GM23338 (cell line): ENCODE results near the gene TIAM1. TPM values are rescaled to one million over a fixed set of nuclear protein-coding genes. Genes with fewer than 3 reads are reported as not detected.
A peak's percentile ranks its signal among the peaks of the same experiment; 100 is the strongest.

Experiments
- ATAC-seq: fragments of 200-7000 bp; cut with Tn5 transposase; 3 replicates; pipeline ENCODE4 v1.9.1; 2020
- DNase-seq: peaks from one replicate; pipeline ENCODE4 v3.0.0-alpha.2; 2015; ENCODE audit warnings: low spot score
- H2AFZ ChIP-seq: fragments of 200-600 bp; sonication (generic); 2 replicates; pipeline ENCODE4 v1.8.0; 2016; ENCODE audit warnings: antibody characterized with exemption, mild to moderate bottlenecking, moderate library complexity
- H3F3A ChIP-seq: fragments of 200-600 bp; sonication (generic); replicated peaks from 2 replicates; pipeline ENCODE4 v1.8.0; 2017; ENCODE audit warnings: antibody characterized with exemption, mixed run types, low read depth
- H3K27ac ChIP-seq: fragments of 200-600 bp; sonication (generic); 2 replicates; pipeline ENCODE4 v1.6.1; 2016; ENCODE audit warnings: low read depth
- H3K27me3 ChIP-seq: fragments of 200-600 bp; sonication (generic); 2 replicates; pipeline ENCODE4 v1.8.0; 2016; ENCODE audit warnings: mild to moderate bottlenecking, mixed run types, moderate library complexity; ENCODE audit not compliant: insufficient read depth
- H3K36me3 ChIP-seq: fragments of 200-600 bp; sonication (generic); 2 replicates; pipeline ENCODE4 v1.8.0; 2016; ENCODE audit warnings: mild to moderate bottlenecking; ENCODE audit not compliant: insufficient read depth
- H3K4me1 ChIP-seq: fragments of 200-600 bp; sonication (generic); 2 replicates; pipeline ENCODE4 v1.8.0; 2016; ENCODE audit warnings: mild to moderate bottlenecking, moderate library complexity; ENCODE audit not compliant: insufficient read depth
- H3K4me2 ChIP-seq: fragments of 200-600 bp; sonication (generic); 2 replicates; pipeline ENCODE4 v1.7.1; 2017; ENCODE audit warnings: mixed run types
- H3K4me3 ChIP-seq: fragments of 200-600 bp; sonication (generic); 2 replicates; pipeline ENCODE4 v1.6.1; 2016; ENCODE audit warnings: mixed run types
- H3K79me2 ChIP-seq: fragments of 200-600 bp; sonication (generic); replicated peaks from 2 replicates; pipeline ENCODE4 v1.8.0; 2017; ENCODE audit warnings: mild to moderate bottlenecking; ENCODE audit not compliant: insufficient read depth
- H3K9me2 ChIP-seq: fragments of 200-600 bp; sonication (generic); 2 replicates; pipeline ENCODE4 v1.8.0; 2017; ENCODE audit not compliant: insufficient read depth
- H4K20me1 ChIP-seq: fragments of 200-600 bp; sonication (generic); replicated peaks from 2 replicates; pipeline ENCODE4 v1.8.0; 2017; ENCODE audit warnings: mild to moderate bottlenecking; ENCODE audit not compliant: insufficient read depth
- H3K27ac Mint-ChIP-seq: 2 replicates; pipeline ENCODE4 v1.8.0; 2020; ENCODE audit warnings: inconsistent platforms, mild to moderate bottlenecking, moderate library complexity, mixed read lengths
- H3K27me3 Mint-ChIP-seq: 3 replicates; pipeline ENCODE4 v1.8.0; 2022; ENCODE audit warnings: low read depth, mild to moderate bottlenecking, moderate library complexity, mixed read lengths, inconsistent platforms; ENCODE audit not compliant: insufficient read depth, poor library complexity
- H3K36me3 Mint-ChIP-seq: 3 replicates; pipeline ENCODE4 v1.8.0; 2021; ENCODE audit warnings: low read depth, mild to moderate bottlenecking, inconsistent platforms, moderate library complexity, mixed read lengths
- H3K4me1 Mint-ChIP-seq: 3 replicates; pipeline ENCODE4 v1.8.0; 2020; ENCODE audit warnings: mild to moderate bottlenecking, inconsistent platforms, mixed read lengths
- H3K4me3 Mint-ChIP-seq: 3 replicates; pipeline ENCODE4 v1.8.0; 2021; ENCODE audit warnings: moderate library complexity, mild to moderate bottlenecking, inconsistent platforms, mixed read lengths
- H3K9me3 Mint-ChIP-seq: 3 replicates; pipeline ENCODE4 v1.8.0; 2020; ENCODE audit warnings: moderate library complexity, mild to moderate bottlenecking, inconsistent platforms, mixed read lengths
- CREB1 ChIP-seq: fragments of 250-450 bp; sonication (Bioruptor Pico); IDR thresholded peaks from 2 replicates; pipeline ENCODE4 v1.5.0; 2020; ENCODE audit warnings: low read depth, mild to moderate bottlenecking, moderate library complexity
- EZH2 ChIP-seq: fragments of 200-600 bp; sonication (generic); IDR thresholded peaks from one replicate; pipeline ENCODE4 v1.8.0; 2017; ENCODE audit warnings: antibody characterized with exemption, mild to moderate bottlenecking, low read depth; ENCODE audit not compliant: unreplicated experiment
- EZH2phosphoT487 ChIP-seq: fragments of 200-600 bp; sonication (generic); IDR thresholded peaks from one replicate; pipeline ENCODE4 v1.8.1; 2018; ENCODE audit warnings: antibody characterized with exemption; ENCODE audit not compliant: unreplicated experiment
- JUNB ChIP-seq: IDR thresholded peaks from one replicate; pipeline ENCODE4 v1.6.1; 2016; ENCODE audit warnings: antibody characterized with exemption; ENCODE audit not compliant: unreplicated experiment
- NANOG ChIP-seq: IDR thresholded peaks from 2 replicates; pipeline ENCODE4 v1.6.1; 2016; ENCODE audit warnings: antibody characterized with exemption, borderline replicate concordance
- POLR2AphosphoS5 ChIP-seq: IDR thresholded peaks from 2 replicates; pipeline ENCODE4 v1.6.1; 2016; ENCODE audit warnings: antibody characterized with exemption, low read depth
- STAT1 ChIP-seq: IDR thresholded peaks from one replicate; pipeline ENCODE4 v1.6.1; 2016; ENCODE audit warnings: antibody characterized with exemption; ENCODE audit not compliant: unreplicated experiment
- polyA plus RNA-seq: library from polyadenylated mRNA; unstranded; fragments of >200 nt; fragmentation: Nextera tagmentation; extraction: Ambion mirVana; gene quantifications from 2 replicates; pipeline ENCODE4 v1.2.1, GENCODE V29; 2016
- total RNA-seq: library from RNA; depleted of rRNA; stranded (reverse); fragments of >200 nt; shearing (Covaris generic); gene quantifications from 2 replicates; pipeline ENCODE4 v1.2.3, GENCODE V29; 2014
- TF ChIP-seq, protein P1 (sequence below): IDR thresholded peaks from 2 replicates; pipeline ENCODE4 v1.6.1; 2016; ENCODE audit warnings: antibody characterized with exemption
- TF ChIP-seq, protein P2 (sequence below), 2 experiments: fragments of 200-600 bp in 1 of 2; sonication (generic) in 1 of 2; conservative IDR thresholded peaks; 2 replicates each; pipeline versions ENCODE4 v1.5.1 to v1.6.1; 2016 to 2017; ENCODE audit warnings: antibody characterized with exemption in 2 of 2, low read depth in 2 of 2, mild to moderate bottlenecking in 2 of 2, moderate library complexity in 1 of 2
- TF ChIP-seq, protein P3 (sequence below): fragments of 250-450 bp; sonication (Bioruptor Pico); IDR thresholded peaks from 2 replicates; pipeline ENCODE4 v1.5.0; 2020; ENCODE audit warnings: mild to moderate bottlenecking, moderate library complexity

Gene TIAM1
- total and polyA plus RNA-seq, 2 experiments from 2014 or later = 18.5 to 20.0 TPM

DNA sequence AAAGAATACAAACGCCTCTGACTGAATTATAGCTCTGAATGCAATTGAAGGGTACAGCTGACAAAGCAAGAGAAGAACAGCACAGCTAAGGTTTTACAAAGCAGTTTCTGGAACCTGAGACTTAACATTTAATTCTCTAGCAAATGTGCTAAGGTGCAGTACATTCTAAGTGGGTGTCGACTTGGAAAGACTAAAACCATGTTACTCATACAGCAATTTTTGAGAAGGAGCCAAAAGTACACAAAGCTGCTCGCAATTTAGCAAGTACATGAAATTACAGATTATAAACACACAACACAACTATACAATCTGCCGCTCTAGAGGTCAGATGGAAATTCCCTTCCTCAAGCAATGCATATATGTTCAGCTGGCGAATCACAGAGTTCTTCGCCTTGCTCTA lies 121.9 kb downstream of the TIAM1 start (continued):
- TF ChIP-seq CREB1 (CRISPR knock-in tag) = no peak
- TF ChIP-seq STAT1 = no peak
- TF ChIP-seq, protein P1, sequence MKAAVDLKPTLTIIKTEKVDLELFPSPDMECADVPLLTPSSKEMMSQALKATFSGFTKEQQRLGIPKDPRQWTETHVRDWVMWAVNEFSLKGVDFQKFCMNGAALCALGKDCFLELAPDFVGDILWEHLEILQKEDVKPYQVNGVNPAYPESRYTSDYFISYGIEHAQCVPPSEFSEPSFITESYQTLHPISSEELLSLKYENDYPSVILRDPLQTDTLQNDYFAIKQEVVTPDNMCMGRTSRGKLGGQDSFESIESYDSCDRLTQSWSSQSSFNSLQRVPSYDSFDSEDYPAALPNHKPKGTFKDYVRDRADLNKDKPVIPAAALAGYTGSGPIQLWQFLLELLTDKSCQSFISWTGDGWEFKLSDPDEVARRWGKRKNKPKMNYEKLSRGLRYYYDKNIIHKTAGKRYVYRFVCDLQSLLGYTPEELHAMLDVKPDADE = no peak
- TF ChIP-seq JUNB = no peak
- TF ChIP-seq POLR2AphosphoS5 = no peak

DNA sequence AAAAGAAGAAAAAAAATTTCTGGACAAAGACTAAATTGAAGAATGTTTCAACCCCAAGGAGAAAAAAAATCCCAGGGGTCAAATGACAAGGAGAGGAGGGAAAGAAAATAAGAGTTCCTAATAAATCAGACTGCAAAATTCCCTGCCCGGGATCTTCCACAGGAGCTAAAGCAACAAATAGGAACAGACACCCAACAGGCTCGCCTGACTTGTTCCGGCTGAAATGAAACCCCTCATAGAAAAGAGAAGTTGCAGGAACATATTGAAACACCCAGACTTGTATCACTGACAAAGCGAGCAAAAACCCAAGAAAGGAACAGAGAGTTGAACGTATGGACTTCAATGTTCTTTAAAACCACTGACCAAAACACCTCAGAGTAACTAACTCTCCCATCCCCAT lies 123.0 kb downstream of the TIAM1 start:
- H3K27me3 ChIP-seq = no peaks in the 10 kb centered on the region
- no peak overlapping the region for H3K4me3 ChIP-seq
- Mint-ChIP-seq H3K27me3 (no peaks in the 10 kb centered on the region), H3K4me3 (no peak overlapping the region), H3K27ac (peak overlapping the region; percentile 54), H3K9me3 (no peaks in the 10 kb centered on the region), H3K36me3 (no peaks in the 10 kb centered on the region), H3K4me1 (peaks cover 6% of the 10 kb centered on the region; the same call in 2 of the 3 replicates)
- no peak overlapping the region for H3K27ac ChIP-seq
- no peak overlapping the region for H3K4me2 ChIP-seq
- no peaks in the 10 kb centered on the region for H3F3A ChIP-seq
- DNase-seq = no peak
- no peak overlapping the region for H2AFZ ChIP-seq
- TF ChIP-seq CREB1 (CRISPR knock-in tag) (no peak), POLR2AphosphoS5 (no peak), EZH2 (no peak)
- no peak for ATAC-seq
- H3K9me2 ChIP-seq = no peaks in the 10 kb centered on the region
- no peaks in the 10 kb centered on the region for H3K36me3 ChIP-seq
- H3K4me1 ChIP-seq = peaks cover 11% of the 10 kb centered on the region
- no peaks in the 10 kb centered on the region for H4K20me1 ChIP-seq
- H3K79me2 ChIP-seq = no peaks in the 10 kb centered on the region

DNA sequence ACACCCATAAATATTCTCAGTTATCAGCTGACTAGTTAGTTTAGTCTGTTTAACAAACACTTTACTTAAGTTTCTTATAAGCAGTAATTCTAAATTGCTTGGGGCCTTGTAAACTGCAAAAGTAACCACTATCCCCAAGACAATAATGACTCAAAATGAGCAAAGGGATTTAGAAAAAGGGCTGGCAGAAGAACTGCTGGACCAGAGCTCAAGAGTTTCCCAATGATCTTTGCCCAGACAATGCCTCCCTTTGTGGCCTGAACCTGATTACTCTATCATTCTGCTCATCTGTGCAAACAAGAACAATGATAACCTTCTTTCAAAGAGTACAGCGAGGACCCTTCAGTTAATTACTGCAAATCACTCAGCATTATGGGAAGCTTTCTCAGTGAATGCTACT lies 123.5 kb downstream of the TIAM1 start:
- Histone ChIP-seq H3K9me2 (no peaks in the 10 kb centered on the region), H3K79me2 (no peaks in the 10 kb centered on the region), H2AFZ (no peak overlapping the region), H3K4me2 (no peak overlapping the region), H3K4me1 (peaks cover 11% of the 10 kb centered on the region), H3F3A (no peaks in the 10 kb centered on the region), H4K20me1 (no peaks in the 10 kb centered on the region), H3K4me3 (no peak overlapping the region), H3K36me3 (no peaks in the 10 kb centered on the region), H3K27me3 (no peaks in the 10 kb centered on the region), H3K27ac (no peak overlapping the region)
- H3K4me1 Mint-ChIP-seq = peaks cover 7% of the 10 kb centered on the region; the same call in 2 of the 3 replicates
- H3K36me3 Mint-ChIP-seq = no peaks in the 10 kb centered on the region
- ATAC-seq (no peak), DNase-seq (no peak)
- peak overlapping the region; percentile 54; the same call in 1 of the 2 replicates for H3K27ac Mint-ChIP-seq
- H3K4me3 Mint-ChIP-seq = no peak overlapping the region
- no peaks in the 10 kb centered on the region for H3K27me3 Mint-ChIP-seq
- H3K9me3 Mint-ChIP-seq = no peaks in the 10 kb centered on the region
- TF ChIP-seq CREB1 (CRISPR knock-in tag) (no peak), POLR2AphosphoS5 (no peak), STAT1 (no peak), EZH2phosphoT487 (no peak), JUNB (no peak), NANOG (no peak)
- TF ChIP-seq, protein P2, sequence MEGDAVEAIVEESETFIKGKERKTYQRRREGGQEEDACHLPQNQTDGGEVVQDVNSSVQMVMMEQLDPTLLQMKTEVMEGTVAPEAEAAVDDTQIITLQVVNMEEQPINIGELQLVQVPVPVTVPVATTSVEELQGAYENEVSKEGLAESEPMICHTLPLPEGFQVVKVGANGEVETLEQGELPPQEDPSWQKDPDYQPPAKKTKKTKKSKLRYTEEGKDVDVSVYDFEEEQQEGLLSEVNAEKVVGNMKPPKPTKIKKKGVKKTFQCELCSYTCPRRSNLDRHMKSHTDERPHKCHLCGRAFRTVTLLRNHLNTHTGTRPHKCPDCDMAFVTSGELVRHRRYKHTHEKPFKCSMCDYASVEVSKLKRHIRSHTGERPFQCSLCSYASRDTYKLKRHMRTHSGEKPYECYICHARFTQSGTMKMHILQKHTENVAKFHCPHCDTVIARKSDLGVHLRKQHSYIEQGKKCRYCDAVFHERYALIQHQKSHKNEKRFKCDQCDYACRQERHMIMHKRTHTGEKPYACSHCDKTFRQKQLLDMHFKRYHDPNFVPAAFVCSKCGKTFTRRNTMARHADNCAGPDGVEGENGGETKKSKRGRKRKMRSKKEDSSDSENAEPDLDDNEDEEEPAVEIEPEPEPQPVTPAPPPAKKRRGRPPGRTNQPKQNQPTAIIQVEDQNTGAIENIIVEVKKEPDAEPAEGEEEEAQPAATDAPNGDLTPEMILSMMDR (conservative IDR thresholded peaks at IDR 0.05; ENCODE audit: low read depth in 2 of 2) = no peak
- TF ChIP-seq, protein P3, sequence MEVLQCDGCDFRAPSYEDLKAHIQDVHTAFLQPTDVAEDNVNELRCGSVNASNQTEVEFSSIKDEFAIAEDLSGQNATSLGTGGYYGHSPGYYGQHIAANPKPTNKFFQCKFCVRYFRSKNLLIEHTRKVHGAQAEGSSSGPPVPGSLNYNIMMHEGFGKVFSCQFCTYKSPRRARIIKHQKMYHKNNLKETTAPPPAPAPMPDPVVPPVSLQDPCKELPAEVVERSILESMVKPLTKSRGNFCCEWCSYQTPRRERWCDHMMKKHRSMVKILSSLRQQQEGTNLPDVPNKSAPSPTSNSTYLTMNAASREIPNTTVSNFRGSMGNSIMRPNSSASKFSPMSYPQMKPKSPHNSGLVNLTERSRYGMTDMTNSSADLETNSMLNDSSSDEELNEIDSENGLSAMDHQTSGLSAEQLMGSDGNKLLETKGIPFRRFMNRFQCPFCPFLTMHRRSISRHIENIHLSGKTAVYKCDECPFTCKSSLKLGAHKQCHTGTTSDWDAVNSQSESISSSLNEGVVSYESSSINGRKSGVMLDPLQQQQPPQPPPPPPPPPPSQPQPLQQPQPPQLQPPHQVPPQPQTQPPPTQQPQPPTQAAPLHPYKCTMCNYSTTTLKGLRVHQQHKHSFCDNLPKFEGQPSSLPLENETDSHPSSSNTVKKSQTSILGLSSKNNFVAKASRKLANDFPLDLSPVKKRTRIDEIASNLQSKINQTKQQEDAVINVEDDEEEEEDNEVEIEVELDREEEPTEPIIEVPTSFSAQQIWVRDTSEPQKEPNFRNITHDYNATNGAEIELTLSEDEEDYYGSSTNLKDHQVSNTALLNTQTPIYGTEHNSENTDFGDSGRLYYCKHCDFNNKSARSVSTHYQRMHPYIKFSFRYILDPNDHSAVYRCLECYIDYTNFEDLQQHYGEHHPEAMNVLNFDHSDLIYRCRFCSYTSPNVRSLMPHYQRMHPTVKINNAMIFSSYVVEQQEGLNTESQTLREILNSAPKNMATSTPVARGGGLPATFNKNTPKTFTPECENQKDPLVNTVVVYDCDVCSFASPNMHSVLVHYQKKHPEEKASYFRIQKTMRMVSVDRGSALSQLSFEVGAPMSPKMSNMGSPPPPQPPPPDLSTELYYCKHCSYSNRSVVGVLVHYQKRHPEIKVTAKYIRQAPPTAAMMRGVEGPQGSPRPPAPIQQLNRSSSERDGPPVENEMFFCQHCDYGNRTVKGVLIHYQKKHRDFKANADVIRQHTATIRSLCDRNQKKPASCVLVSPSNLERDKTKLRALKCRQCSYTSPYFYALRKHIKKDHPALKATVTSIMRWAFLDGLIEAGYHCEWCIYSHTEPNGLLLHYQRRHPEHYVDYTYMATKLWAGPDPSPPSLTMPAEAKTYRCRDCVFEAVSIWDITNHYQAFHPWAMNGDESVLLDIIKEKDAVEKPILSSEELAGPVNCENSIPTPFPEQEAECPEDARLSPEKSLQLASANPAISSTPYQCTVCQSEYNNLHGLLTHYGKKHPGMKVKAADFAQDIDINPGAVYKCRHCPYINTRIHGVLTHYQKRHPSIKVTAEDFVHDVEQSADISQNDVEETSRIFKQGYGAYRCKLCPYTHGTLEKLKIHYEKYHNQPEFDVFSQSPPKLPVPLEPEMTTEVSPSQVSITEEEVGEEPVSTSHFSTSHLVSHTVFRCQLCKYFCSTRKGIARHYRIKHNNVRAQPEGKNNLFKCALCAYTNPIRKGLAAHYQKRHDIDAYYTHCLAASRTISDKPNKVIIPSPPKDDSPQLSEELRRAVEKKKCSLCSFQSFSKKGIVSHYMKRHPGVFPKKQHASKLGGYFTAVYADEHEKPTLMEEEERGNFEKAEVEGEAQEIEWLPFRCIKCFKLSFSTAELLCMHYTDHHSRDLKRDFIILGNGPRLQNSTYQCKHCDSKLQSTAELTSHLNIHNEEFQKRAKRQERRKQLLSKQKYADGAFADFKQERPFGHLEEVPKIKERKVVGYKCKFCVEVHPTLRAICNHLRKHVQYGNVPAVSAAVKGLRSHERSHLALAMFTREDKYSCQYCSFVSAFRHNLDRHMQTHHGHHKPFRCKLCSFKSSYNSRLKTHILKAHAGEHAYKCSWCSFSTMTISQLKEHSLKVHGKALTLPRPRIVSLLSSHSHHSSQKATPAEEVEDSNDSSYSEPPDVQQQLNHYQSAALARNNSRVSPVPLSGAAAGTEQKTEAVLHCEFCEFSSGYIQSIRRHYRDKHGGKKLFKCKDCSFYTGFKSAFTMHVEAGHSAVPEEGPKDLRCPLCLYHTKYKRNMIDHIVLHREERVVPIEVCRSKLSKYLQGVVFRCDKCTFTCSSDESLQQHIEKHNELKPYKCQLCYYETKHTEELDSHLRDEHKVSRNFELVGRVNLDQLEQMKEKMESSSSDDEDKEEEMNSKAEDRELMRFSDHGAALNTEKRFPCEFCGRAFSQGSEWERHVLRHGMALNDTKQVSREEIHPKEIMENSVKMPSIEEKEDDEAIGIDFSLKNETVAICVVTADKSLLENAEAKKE (CRISPR knock-in tag) = no peak
